ENCODE results near the gene ZNRF1.

ZNRF1 gene

DNA sequence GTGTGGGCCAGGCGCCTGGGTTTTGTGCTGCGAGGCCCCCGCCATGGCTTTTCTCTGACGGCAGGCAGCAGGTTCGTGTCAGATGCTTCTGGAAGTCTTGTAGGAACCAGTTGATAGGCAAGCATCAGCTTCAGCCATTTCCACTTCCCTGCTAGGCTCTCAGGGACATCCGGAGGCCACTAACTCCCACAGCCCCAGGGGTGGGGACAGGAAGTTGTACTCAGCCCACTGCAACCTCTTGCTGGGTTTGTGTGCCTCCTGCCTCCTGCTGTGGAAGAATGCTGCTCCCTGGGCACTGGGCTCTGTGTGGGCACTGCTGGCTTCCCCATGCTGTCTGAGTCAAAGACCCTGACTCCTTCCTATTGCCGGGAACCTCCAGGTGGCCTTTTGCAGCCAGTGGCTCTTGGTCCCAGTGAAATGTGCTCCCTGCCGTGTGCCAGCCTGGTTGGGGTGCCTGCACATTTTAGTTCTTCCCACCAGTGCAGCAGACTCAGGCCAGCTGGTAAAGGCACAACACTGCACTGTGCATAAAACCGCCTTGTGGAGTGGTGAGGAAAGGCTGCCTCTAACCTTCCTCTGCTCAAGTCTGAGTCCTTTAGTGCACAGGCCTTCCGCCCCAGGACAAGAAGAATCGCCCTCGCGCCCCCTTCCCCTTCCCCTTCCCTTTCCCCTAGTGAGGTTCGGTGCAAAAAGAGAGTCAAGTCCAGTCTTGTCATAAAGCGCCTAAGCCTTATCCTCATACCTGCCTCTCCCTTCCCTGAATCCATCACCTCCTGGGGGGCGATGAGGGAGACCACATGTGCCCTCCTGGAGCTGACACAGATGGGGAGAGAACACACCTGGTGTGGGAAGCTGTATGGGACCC, 101.1 kb downstream of the ZNRF1 start:
- DNase-seq, result no peak

DNA sequence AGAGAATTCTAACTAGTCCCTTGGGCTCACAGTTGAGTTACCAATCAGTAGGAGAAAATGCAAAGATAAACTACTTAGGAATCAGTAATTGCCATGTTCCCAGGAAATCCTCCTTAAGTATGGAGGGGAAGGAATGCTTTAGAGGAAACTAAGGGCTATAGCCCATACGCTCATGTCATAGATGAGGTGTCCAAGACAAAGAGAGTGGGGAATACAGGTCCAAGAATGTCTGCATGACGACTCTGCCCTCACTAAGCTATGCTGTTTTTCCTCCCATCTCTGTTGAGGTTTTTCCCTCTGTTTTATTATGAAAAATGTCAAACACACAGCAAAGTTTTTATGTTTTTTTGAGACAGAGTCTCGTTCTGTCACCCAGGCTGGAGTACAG, 101.8 kb downstream of the ZNRF1 start:
- DNase-seq, result no peak

DNA sequence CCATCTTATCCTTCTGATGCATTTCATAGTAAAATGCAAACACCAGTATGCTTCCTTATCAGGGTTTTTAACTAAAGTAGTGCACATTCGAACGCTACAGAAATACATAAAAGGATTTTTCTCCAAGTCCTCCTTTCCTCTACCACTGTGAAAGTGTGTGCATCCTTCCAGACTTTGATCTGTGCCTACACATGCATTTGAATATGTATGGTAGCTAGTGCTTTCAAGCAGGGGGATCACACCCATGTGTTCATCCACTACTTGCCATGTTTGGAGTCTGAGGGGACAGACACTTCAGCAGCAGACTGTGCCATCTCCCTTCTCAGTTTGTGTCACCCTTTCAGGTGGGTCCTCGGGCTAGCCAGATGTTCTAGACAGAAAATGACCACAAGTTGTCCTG, 102.8 kb downstream of the ZNRF1 start:
- no peak for DNase-seq

DNA sequence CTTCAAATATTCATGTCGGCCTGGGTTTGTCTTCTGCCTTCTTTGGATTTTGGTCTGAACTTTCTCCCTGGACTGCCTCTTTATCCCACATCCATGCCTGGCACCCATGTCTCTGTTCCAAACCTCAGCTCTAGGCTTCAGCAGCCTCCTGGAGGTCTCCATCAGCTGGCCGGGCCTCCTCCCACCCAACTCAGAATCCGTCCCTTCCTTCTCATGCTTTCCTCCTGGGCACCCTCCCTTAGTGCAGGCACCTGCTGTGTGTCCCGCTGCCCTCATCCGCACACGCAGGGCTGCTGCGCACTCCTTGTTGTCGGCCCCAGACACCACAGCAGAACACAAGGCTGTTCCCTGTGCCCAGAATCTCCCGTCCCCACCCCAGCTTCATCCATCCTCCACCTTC, 103.8 kb downstream of the ZNRF1 start:
- DNase-seq, result no peak

DNA sequence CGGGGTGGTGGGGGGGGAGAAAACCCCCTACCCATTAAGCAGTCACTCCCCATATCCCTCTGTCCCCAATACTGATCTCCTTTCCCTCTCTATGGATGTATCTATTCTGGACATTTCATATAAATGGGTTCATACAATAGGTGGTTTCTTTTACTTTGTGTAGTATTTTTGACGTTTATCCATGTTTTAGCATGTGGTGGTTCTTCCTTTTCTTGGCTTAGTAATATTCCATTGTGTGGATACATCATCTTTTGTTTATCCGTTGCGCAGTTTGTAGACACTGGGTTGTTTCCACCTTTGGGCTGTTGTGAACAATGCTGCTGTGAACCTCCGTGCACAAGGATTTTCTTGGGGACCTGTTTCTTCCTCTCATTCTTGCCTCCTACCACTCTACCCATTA, 105.2 kb downstream of the ZNRF1 start:
- DNase-seq, result no peak

DNA sequence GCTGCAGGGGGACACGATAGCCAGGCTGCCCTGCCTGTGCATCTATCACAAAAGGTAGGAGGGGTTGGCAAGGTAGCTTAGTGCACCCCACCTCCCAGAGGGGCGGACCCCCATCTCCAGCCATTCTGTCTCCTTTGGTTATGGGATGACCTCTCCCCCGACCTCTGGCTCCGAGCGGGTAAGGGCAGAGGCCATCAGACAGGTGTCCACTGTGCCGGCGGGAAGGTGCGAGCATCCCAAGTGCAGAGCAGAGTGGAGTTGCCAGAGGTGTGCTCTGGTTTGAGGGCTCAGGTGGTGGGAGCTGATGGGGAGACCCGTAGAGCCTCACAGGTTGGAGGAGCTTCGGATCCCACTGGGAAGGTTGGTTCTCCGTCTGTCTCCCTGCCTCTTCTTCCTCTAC, 106.0 kb downstream of the ZNRF1 start:
- no peak for DNase-seq

DNA sequence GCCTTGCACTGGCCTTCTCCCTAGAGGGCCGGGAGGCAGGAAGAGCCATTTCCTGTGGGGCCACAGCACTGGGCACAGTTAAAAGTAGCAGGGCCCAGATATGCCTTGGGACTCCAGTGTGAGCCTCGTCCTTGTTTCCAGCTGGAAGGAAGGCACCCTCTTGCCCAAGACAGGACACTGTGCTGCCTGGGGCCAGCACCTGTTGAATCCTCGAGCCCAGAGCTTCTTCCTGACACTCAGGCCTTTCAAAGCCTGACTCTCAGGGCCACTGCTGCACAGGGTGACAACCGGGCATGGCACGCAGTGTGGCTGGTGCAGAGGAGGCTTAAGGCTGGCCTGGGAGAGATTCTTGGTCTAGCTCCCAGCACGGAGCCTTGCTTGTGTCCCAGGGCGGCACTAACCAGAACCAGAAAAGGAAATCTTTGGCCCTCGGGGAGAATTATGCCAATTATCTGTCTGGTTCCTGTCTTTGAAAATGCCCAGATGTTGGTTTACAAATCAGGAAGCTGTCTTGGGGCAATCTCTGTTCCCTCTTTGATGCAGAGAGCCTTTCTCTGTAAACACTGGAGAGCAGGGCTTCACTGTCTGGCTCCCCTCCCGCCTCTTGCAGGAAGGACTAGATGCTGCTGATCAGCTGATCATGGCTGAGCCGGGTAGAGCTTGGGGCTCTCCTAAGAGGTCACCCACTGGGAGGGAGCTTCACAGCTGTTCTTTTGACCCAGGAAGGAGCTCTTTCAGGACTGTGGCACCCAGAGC, 106.7 kb downstream of the ZNRF1 start:
- DNase-seq, result peak; percentile 60

DNA sequence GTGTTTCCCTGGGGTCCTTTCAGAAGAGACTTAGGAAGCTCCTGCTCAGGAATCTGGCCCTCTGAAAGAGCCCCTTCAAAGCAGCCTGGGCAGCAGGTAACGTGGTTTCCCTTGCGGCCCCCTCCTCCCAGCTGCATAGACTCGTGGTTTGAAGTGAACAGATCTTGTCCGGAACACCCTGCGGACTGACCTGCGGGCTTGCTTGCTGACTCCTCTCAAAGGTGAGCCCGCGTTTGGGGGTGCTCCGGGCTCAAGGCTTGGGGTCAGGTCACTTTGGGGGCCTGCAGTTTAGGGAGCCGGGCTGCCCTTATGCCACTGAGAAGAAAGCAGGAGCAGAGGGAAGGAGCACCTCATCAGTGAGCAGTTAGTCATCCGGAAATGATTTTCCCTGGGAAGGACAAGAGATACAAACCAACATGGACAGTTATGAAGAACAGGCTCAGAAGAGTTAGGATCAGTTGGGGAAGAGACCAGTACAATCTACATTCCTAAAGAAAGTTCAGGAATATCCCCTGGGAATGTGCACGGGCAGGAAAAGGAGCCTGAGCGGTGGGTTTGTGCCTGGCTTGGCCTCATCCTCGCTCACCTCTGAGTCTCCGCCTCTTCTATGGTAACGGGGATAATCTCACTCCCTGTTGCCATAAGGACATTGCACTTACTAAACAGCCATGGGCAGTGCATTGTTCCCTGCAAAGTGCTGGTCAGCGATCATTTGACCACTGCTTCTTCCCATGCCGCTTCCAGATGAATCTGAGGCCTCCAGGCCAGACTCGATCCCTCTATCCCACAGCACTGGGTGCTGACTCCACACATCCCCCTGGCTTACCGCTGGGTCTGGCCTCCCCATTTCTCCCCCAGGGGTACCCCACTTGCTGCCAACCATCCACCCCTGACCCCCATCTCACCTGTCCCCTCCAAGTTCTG, 107.8 kb downstream of the ZNRF1 start:
- DNase-seq, result no peak

DNA sequence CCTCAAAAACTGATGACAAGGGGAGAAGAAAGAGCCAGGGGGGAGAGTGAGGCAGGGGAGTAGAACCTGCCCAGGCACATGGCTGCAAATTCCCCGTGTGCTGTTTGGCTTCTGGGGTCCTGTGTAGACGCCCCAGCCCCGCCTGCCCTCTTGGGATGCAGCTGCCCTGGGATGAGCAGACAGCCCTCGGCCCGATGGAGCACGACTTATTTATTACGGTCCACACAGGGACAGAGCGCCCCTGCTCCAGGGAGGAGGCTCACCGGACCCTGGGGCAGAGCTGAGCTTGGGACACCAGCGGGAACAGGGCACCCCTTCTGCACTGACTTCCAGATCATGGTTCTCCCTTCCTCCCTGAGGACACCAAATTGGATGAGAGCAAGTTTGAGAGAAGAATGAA, 108.7 kb downstream of the ZNRF1 start:
- no peak for DNase-seq

DNA sequence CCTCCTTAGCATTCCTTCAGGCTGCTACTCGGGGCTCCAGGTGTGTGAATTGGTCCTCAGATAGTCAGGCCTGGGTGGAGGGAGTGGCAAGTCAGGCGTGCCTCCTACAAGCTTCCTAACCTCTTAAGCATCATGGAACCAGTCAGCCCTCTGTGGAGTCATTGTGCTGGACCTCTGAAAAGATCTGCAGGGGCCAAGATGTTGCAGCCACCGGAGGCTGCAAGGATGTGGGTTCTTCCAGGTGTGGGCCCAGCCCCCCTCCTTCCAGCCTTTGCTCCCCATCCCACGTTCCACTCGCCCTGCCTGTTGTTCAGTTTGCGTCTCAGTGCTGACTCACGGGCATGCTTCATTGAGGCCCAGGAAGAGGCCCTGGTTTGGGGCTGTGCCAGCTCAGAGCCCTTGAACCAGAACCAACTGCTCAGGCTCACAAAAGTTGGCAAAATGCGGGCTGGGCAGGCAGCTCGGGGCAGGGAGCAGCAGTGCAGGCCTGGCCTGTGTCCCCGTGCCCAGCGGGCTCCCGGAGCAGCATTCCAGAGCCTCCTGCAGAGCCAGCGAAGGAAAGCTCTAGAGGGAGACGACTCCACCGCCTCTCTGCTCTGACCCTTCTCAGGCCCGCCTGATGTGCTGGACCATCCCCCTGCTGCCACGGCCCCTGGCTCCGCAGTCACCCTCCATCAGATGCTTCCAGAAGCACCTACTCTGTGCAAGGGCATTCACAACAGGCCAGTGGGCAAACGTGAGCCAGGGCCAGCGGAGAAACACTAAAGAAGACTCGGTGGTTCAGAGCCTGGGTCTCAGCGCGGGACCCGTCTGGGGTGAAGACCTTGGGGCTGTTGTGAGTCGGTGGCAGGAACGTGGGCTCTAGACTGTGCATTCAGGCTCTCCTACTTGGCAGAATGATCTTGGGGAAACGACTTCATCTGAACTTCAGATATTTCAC, 110.2 kb downstream of the ZNRF1 start:
- DNase-seq, result peak; percentile 75

DNA sequence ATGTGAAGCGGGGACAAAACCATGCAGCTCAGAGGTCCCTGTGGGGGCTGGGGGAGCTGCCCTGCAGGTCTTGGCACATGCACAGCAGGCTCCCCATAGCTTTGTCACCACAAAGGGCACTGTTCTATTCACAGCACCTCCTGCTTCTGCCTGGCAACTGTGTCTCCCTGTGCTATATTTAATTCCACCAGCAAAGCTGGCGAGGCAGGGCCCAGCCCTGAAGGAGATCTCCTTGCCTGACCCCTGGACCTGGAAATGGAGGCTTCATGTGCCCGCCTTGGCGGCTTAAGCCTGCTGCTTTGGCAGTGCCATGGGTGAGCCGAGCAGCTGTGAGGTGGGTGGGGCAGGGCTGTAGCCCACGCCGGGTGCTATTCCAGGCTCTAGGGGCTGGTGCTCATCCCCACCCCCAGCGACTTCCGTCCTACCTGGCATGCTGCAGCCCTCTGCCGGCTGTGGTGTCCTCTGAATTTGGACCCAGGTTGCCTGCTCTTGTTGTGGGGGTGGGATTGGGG, 111.0 kb downstream of the ZNRF1 start:
- peak; percentile 58 for DNase-seq

DNA sequence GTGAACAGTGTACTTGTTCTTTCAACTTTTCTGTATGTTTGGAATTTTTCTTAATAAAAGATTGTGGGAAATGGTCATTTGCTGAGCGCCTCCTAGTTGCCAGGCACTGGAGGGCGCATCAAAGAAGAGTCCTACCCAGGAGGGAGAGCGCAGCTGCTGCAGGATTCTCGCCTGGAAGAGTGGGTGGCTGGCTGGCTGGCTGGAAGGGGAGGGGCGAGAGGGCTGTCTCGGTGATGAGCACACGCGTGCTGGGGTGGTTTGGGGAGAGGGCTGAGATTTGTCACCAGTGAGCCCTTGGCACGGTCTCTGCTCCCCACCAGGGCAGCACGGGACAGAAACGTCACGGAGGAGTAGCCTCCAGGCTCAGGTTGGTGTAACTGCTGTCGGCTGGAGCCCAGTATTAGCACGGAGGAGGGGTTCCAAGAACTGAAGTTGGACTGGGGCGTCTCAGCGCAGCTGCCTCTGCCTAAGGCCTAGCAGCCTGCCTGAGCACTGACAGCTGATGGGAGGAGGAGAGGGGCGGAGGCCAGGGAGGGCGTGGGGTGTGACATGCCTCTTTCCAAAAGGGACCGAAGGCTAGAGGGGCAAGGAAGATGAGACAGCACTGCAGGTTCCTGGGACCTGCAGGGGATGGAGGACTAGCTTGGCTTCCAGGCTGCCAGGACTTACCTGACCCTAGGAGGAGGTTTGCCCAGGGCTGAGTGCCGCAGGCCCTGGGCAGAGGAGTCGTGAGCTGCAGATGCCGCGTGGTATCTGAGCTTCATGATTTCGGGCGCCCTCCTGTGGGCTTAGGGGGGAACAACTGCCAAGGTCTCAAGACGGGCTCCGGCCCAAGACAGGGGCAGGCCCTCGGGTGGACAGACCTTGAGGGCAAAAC, 112.1 kb downstream of the ZNRF1 start:
- DNase-seq, result peak; percentile 94

DNA sequence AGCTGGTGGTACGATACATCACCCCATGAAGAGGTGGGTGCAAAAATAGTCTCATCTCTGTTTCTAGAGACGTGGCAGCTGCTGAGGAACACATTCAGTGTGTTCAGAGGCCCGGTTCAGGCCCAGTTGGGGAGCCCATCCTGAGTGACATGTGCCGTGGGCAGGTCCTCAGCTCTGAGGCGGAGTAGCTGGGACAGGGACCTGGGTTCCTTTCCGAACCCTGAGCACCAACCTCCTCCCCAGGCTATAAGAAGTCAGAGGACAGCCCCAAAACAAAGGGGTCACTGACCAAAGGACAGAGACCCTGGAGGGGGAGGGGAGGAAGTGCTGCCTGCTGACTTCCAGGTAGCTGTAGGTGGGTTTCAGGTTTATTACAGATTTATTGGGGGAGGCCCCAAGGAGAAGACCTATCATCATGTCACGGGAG, 112.7 kb downstream of the ZNRF1 start:
- no peak for DNase-seq

DNA sequence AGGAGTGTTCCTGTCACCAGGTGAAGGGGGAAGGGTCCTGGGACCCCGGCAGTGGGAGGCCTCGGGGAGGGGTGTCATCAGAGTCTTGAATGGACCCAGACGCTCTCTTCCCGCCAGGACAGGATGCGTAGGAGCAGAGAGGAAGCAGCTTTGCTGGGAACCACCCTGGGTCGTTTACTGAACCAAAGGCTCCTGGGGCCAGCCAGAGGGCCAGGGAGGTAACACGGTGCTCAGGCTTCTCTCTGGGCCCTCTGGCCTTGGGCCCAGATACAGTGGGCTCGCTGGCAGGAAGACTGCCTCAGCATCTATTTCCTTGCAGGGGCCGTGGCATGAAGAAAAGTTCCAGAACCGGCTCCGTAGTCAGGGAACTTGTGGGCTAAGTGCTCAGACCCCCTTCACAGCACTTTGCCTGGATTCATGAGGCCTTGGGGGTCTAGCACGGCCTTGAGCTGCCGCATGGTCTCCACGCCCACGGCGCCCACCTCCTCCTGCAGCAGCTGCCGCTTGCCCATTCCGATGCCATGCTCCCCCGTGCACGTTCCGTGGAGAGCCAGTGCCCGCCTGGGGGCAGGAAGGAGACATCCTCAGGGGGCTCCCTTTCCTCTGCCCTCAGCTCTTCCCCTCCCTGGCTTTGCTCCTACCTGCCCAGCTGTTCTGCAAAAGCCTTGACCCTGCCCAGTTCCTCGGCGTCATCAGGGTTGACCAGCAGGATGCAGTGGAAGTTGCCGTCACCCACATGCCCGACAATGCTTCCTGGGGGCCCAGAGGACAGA, 113.3 kb downstream of the ZNRF1 start:
- DNase-seq, result no peak

DNA sequence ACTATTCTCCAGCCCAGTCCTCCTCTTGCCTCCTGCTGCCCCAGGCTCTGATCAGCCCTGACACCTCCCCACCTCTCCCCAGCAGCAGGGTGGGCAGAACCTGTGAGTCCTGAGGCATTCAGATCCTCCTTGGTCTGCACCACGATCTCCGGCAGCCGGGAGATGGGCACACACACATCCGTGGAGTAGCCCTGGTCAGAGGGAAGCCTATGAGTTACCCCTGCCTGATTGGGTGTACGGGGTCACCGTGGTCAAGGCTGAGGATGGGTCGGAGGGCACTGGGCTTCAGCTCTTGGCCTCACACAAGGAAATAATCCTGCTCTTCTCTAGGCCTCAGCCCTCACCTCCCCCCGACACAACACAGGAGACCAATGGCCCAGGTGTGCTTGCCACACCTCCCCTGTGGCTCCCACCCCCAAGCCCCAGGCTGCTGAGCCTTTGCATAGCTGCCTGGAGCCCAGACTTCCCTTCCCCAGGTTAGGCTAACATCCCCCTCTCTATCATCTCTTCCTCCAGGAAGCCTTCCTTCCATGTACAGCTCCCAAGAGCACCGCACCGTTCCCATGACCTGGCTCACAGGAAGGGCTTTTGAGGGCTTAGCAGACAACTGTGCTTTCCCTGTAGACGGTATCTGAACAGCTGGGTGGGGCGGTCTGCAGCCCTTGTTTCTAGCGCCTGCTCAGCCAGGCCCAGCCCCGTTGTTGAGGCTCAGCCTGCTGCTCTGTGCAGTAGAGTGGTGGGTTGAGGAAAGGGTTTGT, 114.1 kb downstream of the ZNRF1 start:
- no peak for DNase-seq

DNA sequence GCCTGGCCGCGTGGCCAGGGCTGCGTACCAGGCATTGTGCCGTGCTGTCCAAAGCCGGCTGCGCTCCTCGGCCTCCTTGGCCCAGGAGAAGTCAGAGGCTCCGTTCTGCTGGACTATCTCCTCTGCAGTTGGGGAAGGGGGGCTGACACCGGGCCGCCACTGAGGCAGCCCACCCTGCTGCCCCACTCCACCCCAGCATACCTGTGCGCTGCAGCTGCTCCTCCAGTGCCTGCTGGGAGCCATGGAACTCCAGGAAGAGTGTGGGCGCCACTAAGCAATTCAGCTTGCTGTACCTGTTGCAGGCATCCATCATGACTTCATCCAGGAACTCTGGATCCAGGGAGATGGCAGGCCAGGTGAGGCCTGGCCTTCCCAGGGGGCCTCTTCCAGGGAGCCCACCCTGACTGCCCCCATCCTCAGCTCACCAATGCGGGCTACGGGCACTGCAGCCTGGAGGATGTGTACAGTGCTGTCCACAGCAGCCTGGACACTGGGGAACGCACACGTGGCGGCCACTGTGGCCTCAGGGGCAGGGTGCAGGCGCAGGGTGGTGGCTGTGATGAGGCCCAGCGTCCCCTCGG, 114.8 kb downstream of the ZNRF1 start:
- no peak for DNase-seq

DNA sequence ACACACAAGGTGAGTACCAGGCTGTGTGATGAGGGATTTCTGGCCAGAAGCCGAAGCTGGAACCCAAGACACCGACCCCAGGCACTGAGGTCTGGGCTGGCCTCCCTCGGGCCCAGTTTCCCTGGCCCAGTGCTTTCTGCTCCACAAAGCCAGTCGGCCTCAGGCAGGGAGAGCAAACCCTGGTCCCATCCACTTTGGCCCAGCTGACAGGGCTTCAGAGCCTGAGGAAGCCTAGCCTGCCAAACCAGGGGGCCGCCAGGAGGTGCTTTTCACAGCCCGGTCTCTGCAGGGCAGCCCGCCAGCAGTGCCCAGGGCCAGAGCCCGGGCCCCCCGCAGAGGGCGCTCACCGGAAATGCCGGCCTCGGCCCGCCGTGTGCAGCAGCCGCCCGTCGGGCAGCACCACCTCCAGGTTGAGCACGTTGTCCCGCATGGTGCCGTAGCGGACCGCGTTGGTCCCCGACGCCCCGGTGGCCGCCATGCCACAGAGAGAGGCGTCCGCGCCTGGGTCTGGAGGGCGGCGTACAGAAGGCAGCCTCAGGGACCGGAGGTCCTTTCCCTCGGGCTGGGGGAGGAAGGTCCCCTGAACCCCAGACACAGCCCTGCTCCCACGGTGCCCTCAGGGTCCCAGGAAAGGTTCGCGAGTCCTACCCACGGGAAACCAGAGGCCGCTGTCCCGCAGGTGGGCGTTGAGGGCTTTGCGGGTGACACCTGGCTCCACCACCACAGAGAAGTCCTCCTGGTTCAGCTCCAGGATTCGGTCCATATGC, 115.5 kb downstream of the ZNRF1 start:
- DNase-seq, result peak; percentile 32

Measured in midbrain (tissue), 1 donor.